Measurements from ENCODE around the gene TNFSF4.
"Not testable (repeated sequence)": the region's sequence is repeated elsewhere in the genome, so short reads cannot be mapped to it uniquely, and the experiment has no call there.

TNFSF4 gene

DNA sequence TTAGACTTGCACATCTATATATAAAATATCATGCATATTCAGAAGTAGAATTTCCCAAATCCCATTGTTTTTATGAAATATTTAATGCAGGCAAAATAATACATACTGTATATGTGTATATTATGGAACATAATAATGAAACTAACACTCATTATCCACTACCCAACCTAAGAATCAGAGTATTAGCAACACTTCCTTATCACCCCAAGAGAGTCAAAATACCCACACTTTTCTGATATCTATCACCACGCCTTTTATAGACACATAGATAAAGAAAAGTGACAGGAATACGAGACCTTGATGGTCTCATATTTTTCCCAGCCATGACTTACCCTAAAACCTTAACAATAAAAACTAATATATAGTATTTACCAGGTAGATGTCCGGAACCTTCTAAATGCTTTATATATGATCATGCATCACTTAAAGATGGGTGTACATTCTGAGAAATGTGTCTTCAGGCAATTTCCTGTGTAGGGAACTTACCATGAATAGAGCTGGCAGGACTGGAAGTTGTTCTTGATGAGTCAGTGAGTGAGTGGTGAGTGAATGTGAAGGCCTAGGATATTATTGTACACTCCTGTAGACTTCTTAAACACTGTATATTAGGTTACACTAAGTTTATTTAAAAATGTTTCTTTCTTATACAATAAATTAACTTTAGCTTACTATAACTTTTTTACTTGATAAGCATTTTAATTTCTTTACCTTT, 45.5 kb downstream of the TNFSF4 start:
- no peak for DNase-seq

DNA sequence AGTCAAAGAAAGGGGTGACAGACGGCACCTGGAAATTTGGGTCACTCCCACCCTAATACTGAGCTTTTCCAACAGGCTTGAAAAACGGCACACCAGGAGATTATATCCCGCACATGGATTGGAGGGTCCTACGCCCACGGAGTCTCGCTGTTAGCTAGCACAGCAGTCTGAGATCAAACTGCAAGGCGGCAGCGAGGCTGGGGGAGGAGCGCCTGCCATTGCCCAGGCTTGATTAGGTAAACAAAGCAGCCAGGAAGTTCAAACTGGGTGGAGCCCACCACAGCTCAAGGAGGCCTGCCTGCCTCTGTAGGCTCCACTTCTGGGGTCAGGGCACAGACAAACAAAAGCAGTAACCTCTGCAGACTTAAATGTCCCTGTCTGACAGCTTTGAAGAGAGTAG, 53.2 kb downstream of the TNFSF4 start:
- DNase-seq = not testable (repeated sequence)

DNA sequence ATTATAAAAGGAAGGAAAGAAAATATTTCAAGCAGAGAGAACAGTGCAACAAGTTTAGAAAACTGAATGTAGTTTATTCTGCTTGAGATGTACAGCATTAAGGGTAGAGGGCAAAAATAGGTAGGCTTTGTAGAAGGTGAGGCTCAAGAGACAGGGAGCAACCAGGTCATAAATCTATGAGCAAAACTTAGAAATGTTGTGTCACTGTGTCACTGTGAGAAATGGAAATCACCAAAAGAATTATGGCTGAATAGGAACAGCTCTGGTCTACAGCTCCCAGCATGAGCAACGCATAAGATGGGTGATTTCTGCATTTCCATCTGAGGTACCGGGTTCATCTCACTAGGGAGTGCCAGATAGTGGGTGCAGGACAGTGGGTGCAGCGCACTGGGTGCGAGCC, 53.6 kb downstream of the TNFSF4 start:
- DNase-seq = no peak

DNA sequence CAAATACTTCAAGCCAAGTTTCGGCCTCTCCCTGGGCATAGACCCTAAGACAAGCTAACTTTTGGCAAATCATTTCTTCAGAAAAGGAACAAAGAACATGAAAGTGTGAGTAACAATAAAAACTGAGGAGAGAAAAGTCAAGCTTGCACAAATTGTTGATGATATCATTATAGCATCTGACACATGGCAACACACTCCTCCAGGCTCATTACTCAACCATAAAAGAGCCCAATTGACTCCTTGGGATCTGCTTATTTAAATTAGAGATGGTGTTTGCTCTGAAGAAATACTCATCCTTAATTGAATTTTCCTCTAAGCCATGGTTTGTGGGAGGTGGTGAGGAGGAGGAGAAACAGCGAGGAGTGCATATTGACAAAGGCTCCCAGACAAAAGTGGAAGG, 54.5 kb downstream of the TNFSF4 start:
- DNase-seq = no peak

DNA sequence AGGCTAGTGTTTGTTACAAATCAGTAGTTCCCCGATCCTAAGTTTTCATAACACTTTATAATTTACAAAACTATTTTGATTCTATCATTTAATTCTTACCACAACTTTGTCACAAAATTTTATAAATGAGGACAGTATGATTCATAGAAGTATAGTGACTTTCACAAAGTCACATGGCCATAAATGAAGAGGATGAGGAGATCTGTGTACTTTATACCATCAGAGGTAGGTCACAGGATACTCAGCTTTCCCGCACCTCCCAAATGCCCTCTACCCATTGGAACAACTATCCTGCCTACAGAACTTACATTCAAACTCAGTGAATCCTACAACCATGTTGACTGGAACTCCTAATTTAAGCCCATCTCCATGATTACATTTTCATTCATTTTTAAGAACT, 56.3 kb downstream of the TNFSF4 start:
- no peak for DNase-seq

DNA sequence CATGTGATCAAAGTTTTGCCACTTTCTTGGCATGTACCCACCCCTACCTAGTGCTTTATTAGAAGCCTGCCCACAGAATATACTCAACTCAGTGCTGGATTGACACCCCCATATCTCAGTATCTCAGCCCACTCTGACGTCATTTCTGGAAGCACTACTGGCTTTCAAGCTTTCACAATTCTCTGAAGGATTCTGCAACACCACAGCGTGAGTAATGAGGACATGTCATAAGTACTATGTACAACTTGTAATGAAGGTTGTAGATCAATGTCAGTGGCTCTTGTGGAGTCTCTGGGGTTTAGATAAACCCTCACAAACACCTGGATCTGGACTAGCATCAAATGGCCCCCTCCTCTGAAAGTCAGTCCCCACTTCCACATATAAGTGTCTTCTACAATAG, 57.2 kb downstream of the TNFSF4 start:
- DNase-seq = no peak

DNA sequence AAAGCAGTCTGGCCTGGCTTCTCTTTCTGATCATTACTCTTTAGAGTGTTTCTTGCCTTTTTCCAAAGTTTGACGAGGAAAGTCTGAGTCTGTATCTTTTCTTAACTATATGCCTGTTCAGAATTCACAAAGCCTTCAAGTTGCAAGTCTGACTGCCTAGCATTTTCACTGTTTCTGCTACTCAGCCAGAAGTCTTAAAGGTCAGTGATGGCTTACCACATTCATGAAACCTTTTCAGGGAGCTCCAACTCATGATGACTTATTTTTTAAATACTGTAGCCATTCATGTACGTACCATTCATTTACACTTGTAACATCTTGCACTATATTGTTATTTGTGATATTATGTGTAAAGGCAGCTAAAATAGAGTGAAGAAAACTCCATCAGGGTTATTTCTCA, 58.2 kb downstream of the TNFSF4 start:
- DNase-seq = no peak

DNA sequence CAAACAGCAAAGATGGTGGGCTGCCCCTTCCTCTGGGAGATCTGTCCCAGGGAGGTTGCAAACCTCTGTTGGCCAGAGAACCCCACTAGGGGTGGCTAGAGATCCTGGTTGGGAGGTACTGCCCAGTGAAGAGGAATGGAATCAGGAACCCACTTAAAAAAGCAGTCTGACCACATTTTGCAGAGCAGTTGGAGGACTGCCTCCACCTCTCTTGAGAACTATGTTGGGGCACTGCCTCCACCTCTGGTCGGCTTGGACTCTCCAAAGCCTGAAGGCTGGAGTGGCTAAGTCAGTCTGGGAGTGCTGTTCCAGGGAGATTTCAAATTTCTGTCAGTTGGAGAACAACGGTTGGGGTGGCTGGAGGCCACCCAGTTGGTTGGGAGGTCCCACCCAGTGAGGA, 58.6 kb downstream of the TNFSF4 start:
- DNase-seq = no peak

DNA sequence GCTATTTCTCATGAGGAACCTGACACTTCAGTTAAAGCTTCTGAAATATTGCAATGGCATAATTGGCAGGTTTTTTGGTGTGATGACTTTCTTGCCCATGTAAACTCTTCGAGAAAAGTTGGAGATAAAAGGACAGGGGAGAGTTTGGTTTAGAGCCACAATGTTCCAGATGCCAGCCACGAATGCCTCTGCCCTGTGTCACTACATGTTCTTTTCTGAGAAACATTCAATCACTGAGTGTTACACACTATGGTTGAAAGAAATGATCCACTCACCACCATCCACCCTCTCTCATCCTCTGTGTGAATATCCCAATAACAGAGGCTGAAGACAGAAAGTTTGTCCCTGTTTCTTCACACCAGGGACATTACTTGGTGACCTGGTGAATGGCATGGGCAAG, 66.4 kb downstream of the TNFSF4 start:
- no peak for DNase-seq

DNA sequence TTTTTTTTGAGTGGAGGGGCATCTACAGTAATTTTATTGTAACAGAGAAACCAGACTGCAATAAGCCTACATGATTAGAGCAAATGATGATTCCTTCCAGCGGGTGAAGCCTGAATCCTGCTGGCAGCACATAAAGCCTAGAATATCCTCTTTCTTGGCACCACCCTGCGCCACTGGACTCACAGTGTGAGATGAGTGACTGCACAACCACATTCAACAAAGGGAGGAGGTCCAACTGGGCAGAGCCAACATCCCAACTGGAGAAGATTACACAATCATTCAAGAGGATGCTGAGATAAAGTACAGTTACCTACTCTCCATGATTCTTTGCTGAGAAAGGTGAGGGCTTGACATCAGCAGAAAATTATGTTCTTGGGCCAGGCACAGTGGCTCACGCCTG, 67.4 kb downstream of the TNFSF4 start:
- DNase-seq = no peak

DNA sequence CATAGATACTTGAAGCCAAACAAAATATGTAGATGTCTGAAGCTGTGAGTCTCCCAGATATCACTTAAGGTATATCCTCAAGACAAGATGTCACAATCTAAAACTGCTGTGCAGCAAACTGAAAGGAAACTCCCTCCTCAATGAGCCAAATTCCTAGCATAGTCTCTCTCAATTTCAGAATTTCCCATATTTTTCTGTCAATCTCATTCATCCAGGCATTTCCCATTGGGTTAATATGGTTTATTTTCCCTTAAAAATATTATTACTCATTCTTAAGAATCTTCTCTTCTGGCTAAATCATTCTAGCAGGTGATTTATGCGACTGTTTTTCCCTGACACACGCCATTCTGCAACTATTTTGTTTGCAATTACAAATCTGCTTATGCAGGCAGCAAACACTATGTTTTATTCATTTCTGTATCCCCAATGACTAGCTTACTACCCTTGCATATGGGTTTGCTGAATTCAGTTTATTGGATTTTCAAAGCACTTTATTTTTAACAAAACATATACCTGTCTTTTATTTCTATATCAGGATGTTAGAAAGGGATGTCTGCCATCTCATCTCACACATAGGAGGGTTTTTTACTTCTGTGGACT, 69.9 kb downstream of the TNFSF4 start:
- no peak for DNase-seq

DNA sequence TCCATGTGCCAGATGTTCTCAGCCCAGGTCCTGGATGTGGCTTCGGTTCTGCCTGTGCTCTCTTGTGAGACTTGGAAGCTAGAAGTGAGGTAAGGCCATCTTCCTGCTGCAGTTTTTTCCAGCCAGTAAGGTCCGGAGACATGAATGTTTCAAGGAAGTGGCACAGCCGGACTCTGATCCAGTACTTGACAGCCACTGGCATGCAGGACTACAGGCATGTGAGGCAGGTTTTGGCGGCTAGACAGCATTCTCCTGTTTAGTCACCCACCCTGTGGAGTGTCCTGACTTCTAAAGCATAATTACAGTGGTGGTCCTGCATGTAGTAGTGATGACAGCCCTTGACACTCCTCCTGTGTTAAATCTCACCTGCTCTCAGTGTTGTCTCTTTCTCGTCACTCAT, 72.3 kb downstream of the TNFSF4 start:
- DNase-seq = no peak

DNA sequence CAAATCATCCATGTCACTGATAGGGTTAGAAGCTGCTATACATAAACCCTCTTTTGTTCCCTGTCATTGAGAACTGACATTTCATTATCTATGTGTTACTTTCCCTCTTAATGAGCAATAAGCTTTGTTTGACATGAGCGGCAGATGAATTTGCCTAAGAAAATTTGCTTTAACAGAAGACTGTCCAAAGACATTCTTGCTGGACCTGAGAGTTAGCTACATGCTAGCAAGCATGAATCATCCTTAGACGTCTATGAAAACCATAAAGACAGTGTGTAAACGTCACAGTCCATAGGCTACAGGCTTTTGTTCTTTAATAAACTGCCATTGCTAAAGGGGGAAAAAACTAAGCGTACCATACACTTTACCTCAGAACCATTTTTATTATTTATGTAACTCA, 73.1 kb downstream of the TNFSF4 start:
- DNase-seq = no peak
